HepG2 (cell line): ENCODE measurements around the gene RBX1. TPM values are rescaled to one million over a fixed set of nuclear protein-coding genes. Genes with fewer than 3 reads are reported as not detected.

Experiments used
- ATAC-seq: fragments of 200-7000 bp; cut with Tn5 transposase; 3 replicates; pipeline ENCODE4 v1.9.1; 2020; ENCODE audit warnings: mild to moderate bottlenecking, moderate library complexity
- BruUV-seq: library from RNA; stranded (reverse); fragments of 400-500 nt; replicated peaks from 2 replicates; lab custom pipeline; 2021; lab: Mats Ljungman, UMichigan
- CTCF ChIA-PET: fragments of 300-600 bp; formaldehyde crosslinking; extraction: SDS; loops from one replicate; lab custom pipeline; 2021; ENCODE audit warnings: low total read pairs, inconsistent platforms, low intra/inter-chr PET ratio; lab: Yijun Ruan, JAX
- POLR2A ChIA-PET: fragments of 350-600 bp; sonication (Branson Sonifier 250); formaldehyde crosslinking; loops from one replicate; lab custom pipeline; 2020; ENCODE audit warnings: antibody characterized with exemption, inconsistent platforms; lab: Yijun Ruan, JAX
- DNase-seq: peaks from one replicate; pipeline ENCODE4 v3.0.0-alpha.2; 2015; ENCODE audit warnings: low spot score
- FAIRE-seq: peaks from 3 replicates; lab custom pipeline; 2011; peaks lifted over from hg19 to GRCh38; lab: Jason Lieb, UNC
- H2AFZ ChIP-seq: one replicate; pipeline ENCODE4 v1.6.1; 2011; ENCODE audit warnings: low read length, inconsistent platforms
- H3K27ac ChIP-seq: fragments of 300-600 bp; 3 replicates; pipeline ENCODE4 v1.8.0; 2011; ENCODE audit warnings: mixed run types, mild to moderate bottlenecking, mixed read lengths, low read length, inconsistent platforms; ENCODE audit not compliant: insufficient read depth; ENCODE audit errors: extremely low read length
- H3K27me3 ChIP-seq, 2 experiments: fragments of 200-600 bp in 1 of 2; 2 replicates in 1 of 2; 3 replicates in 1 of 2; pipeline versions ENCODE4 v1.6.0 to v1.8.0; 2011; ENCODE audit warnings: low read length in 2 of 2, mild to moderate bottlenecking in 2 of 2, moderate library complexity in 2 of 2, inconsistent platforms in 1 of 2; ENCODE audit not compliant: insufficient read depth in 2 of 2, control insufficient read depth in 1 of 2
- H3K36me3 ChIP-seq, 2 experiments: fragments of 200-600 bp in 1 of 2; replicated peaks in 1 of 2; 2 replicates in 1 of 2; 3 replicates in 1 of 2; pipeline versions ENCODE4 v1.5.1 to v1.8.0; 2011; ENCODE audit warnings: low read length in 2 of 2, inconsistent platforms in 1 of 2; ENCODE audit not compliant: insufficient read depth in 2 of 2, control insufficient read depth in 1 of 2
- H3K4me1 ChIP-seq: 2 replicates; pipeline ENCODE4 v1.5.1; 2012; ENCODE audit warnings: low read length, inconsistent platforms; ENCODE audit not compliant: insufficient read depth
- H3K4me2 ChIP-seq: 2 replicates; pipeline ENCODE4 v1.6.0; 2011; ENCODE audit warnings: low read depth, low read length, inconsistent platforms
- H3K4me3 ChIP-seq, 3 experiments: fragments of 200-600 bp in 1 of 3; sonication (generic), shearing (Covaris generic) in 1 of 3; replicated peaks in 1 of 3; 2 replicates each; pipeline ENCODE4 v1.5.1; 2011 to 2016; ENCODE audit warnings: low read length in 3 of 3, inconsistent platforms in 2 of 3, low read depth in 2 of 3, mild to moderate bottlenecking in 2 of 3, control low read depth in 1 of 3, mixed read lengths in 1 of 3; ENCODE audit not compliant: insufficient read depth in 1 of 3
- H3K79me2 ChIP-seq: one replicate; pipeline ENCODE4 v1.6.1; 2011; ENCODE audit warnings: low read length, inconsistent platforms; ENCODE audit not compliant: insufficient read depth
- H3K9ac ChIP-seq: 2 replicates; pipeline ENCODE4 v1.6.0; 2011; ENCODE audit warnings: mild to moderate bottlenecking, low read depth, low read length, inconsistent platforms; ENCODE audit not compliant: insufficient read depth
- H3K9me3 ChIP-seq: 2 replicates; pipeline ENCODE4 v1.5.1; 2012; ENCODE audit warnings: mild to moderate bottlenecking, low read length
- H4K20me1 ChIP-seq: 2 replicates; pipeline ENCODE4 v1.6.0; 2011; ENCODE audit warnings: inconsistent platforms, mild to moderate bottlenecking, low read length, moderate library complexity; ENCODE audit not compliant: insufficient read depth
- FOXM1 ChIP-seq: sonication (generic); formaldehyde crosslinking; IDR thresholded peaks from 2 replicates; pipeline ENCODE4 v1.5.0; 2020; ENCODE audit warnings: missing genetic modification reagents
- ZNF652 ChIP-seq: IDR thresholded peaks from 2 replicates; pipeline ENCODE4 v1.6.1; 2016; ENCODE audit warnings: low read depth, borderline replicate concordance
- ZNF841 ChIP-seq: sonication (generic); formaldehyde crosslinking; IDR thresholded peaks from 2 replicates; pipeline ENCODE4 v1.8.1; 2023; ENCODE audit warnings: missing genetic modification reagents, borderline replicate concordance
- WGBS: methylation state at CpG from one replicate; pipeline ENCODE4 v1.1.6; 2017; ENCODE audit warnings: low lambda C conversion rate; 5-methylcytosine and 5-hydroxymethylcytosine counted together
- in situ Hi-C: cut with HindIII; loops from 2 replicates; pipeline ENCODE4 v1.10.0; 2017; ENCODE audit warnings: low pct_unique_long_range_greater_than_20kb; ENCODE audit not compliant: extremely low pct_ligation_motif_present
- intact Hi-C: fragments of 100-400 bp; cut with micrococcal nuclease; formaldehyde crosslinking; loops from one replicate; pipeline ENCODE4 v1.10.0; 2022; ENCODE audit not compliant: unreplicated experiment
- polyA plus RNA-seq, 8 experiments: library from polyadenylated mRNA; depleted of rRNA in 3 of 8; stranded (reverse) in 7 of 8; unstranded in 1 of 8; fragments of >200 nt; fragmentation: Illumina TruSeq in 4 of 8; extraction: Trizol in 4 of 8; gene quantifications; 2 replicates each; pipeline versions ENCODE4 v1.2.1 to v1.2.3, GENCODE V29; 2011 to 2016; ENCODE audit warnings: low read depth in 4 of 8, missing spikeins in 1 of 8, mixed read lengths in 1 of 8; ENCODE audit not compliant: insufficient read depth in 1 of 8
- total RNA-seq, 5 experiments: library from RNA; depleted of rRNA; stranded (reverse); fragments of >200 nt; fragmentation: Illumina TruSeq; extraction: Trizol; gene quantifications; 2 replicates each; pipeline ENCODE4 v1.2.3, GENCODE V29; 2016; ENCODE audit warnings: low read depth in 1 of 5

Gene RBX1
- total and polyA plus RNA-seq, 2 of the 13 experiments (the other 11 are each of a cell fraction or from before 2014, with no cell fraction given) = 84.9 to 90.2 TPM

- 1% methylated on average over 4 of the region's 5 CpGs for WGBS
- H3K27ac ChIP-seq = no peak overlapping the region
- H3K27me3 ChIP-seq = peaks cover 0 to 2% of the 10 kb centered on the region in 2 experiments; a peak in 1 of 5 replicates
- no peaks in the 10 kb centered on the region for H3K36me3 ChIP-seq
- no peak overlapping the region for H3K4me2 ChIP-seq
- in situ Hi-C loops = no loop called here
- POLR2A ChIA-PET = interaction anchor here (1.0 to 2.9 kb wide), 2 partner anchors 9 to 13 kb away, joined by 3 to 15 read pairs; no protein-coding TSS in a partner anchor
- TF ChIP-seq ZNF841 (no peak), ZNF652 (CRISPR knock-in tag) (0 out of 2 replicates have a peak, but pooled peaks have one; percentile 25)
- no peaks in the 10 kb centered on the region for H3K79me2 ChIP-seq
- H4K20me1 ChIP-seq = no peaks in the 10 kb centered on the region
- H2AFZ ChIP-seq = no peak overlapping the region
- DNase-seq = no peak
- H3K9me3 ChIP-seq = no peaks in the 10 kb centered on the region
- H3K4me1 ChIP-seq = no peaks in the 10 kb centered on the region
- no peak overlapping the region for H3K4me3 ChIP-seq
- H3K9ac ChIP-seq = no peak overlapping the region
- intact Hi-C loops = no loop called here
- ATAC-seq = no peak; the same call in 2 of the 3 replicates
- BruUV-seq = no TSS peak
- CTCF ChIA-PET = no interaction called here
- no peak for FAIRE-seq
These were observed 58.2 kb downstream of the RBX1 start for GRCh38 chr22:41009222-41009948.

- H3K27ac ChIP-seq = no peak overlapping the region
- H3K4me1 ChIP-seq = peaks cover 13% of the 10 kb centered on the region
- ChIA-PET POLR2A (interaction anchor here (1.5 kb wide), 1 partner anchor 14 kb away, joined by 3 read pairs; no protein-coding TSS in a partner anchor), CTCF (no interaction called here)
- no peak overlapping the region for H3K4me2 ChIP-seq
- H3K27me3 ChIP-seq = no peaks in the 10 kb centered on the region
- no peaks in the 10 kb centered on the region for H4K20me1 ChIP-seq
- BruUV-seq = no TSS peak
- in situ Hi-C loops = no loop called here
- no peaks in the 10 kb centered on the region for H3K9me3 ChIP-seq
- no peak overlapping the region for H3K4me3 ChIP-seq
- no peak overlapping the region for H3K9ac ChIP-seq
- intact Hi-C loops = no loop called here
- H2AFZ ChIP-seq = no peak overlapping the region
- WGBS = 38% methylated on average over 4 of the region's 4 CpGs
- TF ChIP-seq FOXM1 (CRISPR knock-in tag) = no peak
- H3K36me3 ChIP-seq = no peaks in the 10 kb centered on the region
- FAIRE-seq (no peak), DNase-seq (no peak), ATAC-seq (no peak)
- H3K79me2 ChIP-seq = no peaks in the 10 kb centered on the region
These were observed 63.8 kb downstream of the RBX1 start for GRCh38 chr22:41015003-41015402.
